HG03097 (cell line): ENCODE results near the gene POU2AF2.
"Not testable (repeated sequence)": the region's sequence is repeated elsewhere in the genome, so short reads cannot be mapped to it uniquely, and the experiment has no call there.

ENCODE experiments used
- ATAC-seq: cut with Tn5 transposase; IDR thresholded peaks from one replicate; pipeline ENCODE4 v1.9.1; 2021; ENCODE audit not compliant: unreplicated experiment, low FRiP score

POU2AF2 gene

GRCh38 chr11:111245425-111245824, at the start of gene POU2AF2:
TSS of gene POU2AF2 (plus strand) at chr11:111245725. CDS start at chr11:111245854, 129 bp downstream.
- no peak for ATAC-seq

- no peak for ATAC-seq
Measured at GRCh38 chr11:111200010-111200534, 45.5 kb upstream of the POU2AF2 start.

- ATAC-seq: no peak
Measured at GRCh38 chr11:111204211-111204610, 41.3 kb upstream of the POU2AF2 start.

- no peak for ATAC-seq
Measured at GRCh38 chr11:111205632-111206385, 39.7 kb upstream of the POU2AF2 start.

GRCh38 chr11:111206472-111206871, 39.1 kb upstream of the POU2AF2 start:
- no peak for ATAC-seq

GRCh38 chr11:111207213-111207612, 38.3 kb upstream of the POU2AF2 start:
- ATAC-seq: no peak

GRCh38 chr11:111209543-111210355, 35.8 kb upstream of the POU2AF2 start:
- ATAC-seq: no peak

- no peak for ATAC-seq
Measured at GRCh38 chr11:111213256-111213655, 32.3 kb upstream of the POU2AF2 start.

- no peak for ATAC-seq
Measured at GRCh38 chr11:111220721-111221120, 24.8 kb upstream of the POU2AF2 start.

- ATAC-seq: no peak
Measured at GRCh38 chr11:111221208-111221607, 24.3 kb upstream of the POU2AF2 start.

- not testable (repeated sequence) for ATAC-seq
Measured at GRCh38 chr11:111221936-111222335, 23.6 kb upstream of the POU2AF2 start.

GRCh38 chr11:111222821-111223455, 22.6 kb upstream of the POU2AF2 start:
- ATAC-seq: not testable (repeated sequence)

- ATAC-seq: no peak
Measured at GRCh38 chr11:111225881-111226280, 19.6 kb upstream of the POU2AF2 start.

- no peak for ATAC-seq
Measured at GRCh38 chr11:111229604-111230003, 15.9 kb upstream of the POU2AF2 start.

GRCh38 chr11:111230122-111230465, 15.4 kb upstream of the POU2AF2 start:
- ATAC-seq: peak; percentile 23

GRCh38 chr11:111231836-111232235, 13.7 kb upstream of the POU2AF2 start:
- no peak for ATAC-seq

GRCh38 chr11:111236383-111236782, 9.1 kb upstream of the POU2AF2 start:
- ATAC-seq: no peak

GRCh38 chr11:111237926-111238325, 7.6 kb upstream of the POU2AF2 start:
- no peak for ATAC-seq

- ATAC-seq: no peak
Measured at GRCh38 chr11:111246956-111247355, 1.4 kb downstream of the POU2AF2 start.

- ATAC-seq: no peak
Measured at GRCh38 chr11:111250936-111251335, 5.4 kb downstream of the POU2AF2 start.

- ATAC-seq: no peak
Measured at GRCh38 chr11:111253131-111253530, 7.6 kb downstream of the POU2AF2 start.
